ENCODE measurements around the gene RMRP. TPM values are rescaled to one million over a fixed set of nuclear protein-coding genes. Genes with fewer than 3 reads are reported as not detected.
A peak's percentile ranks its signal among the peaks of the same experiment; 100 is the strongest.

Gene RMRP
- 1,000 to 10,000 TPM in 3 of 4 donors, 100 to 1,000 TPM in 1; 841 to 3,200 (median 2,180) TPM for total RNA-seq

DNA sequence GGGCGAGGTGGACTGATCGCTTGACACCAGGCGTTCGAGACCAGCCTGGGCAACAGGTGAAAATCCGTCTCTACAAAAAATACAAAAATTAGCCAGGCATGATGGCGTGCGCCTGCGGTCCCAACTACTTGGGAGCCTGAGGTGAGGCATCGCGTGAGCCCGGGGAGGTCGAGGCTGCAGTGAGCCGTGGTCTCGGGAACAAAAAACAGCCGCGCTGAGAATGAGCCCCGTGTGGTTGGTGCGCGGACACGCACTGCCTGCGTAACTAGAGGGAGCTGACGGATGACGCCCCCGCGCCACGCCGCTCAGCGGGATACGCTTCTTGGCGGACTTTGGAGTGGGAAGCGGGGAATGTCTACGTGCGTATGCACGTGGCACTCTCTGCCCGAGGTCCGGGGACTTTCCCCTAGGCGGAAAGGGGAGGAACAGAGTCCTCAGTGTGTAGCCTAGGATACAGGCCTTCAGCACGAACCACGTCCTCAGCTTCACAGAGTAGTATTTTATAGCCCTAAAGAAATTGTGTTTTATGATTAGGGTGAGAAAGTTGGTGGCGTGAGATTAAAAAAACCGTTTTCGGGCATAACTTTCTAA, at the start of gene RMRP:
Gene RMRP, minus strand, starts transcription at position 474 of the 591 bp plus-strand sequence.
- peak; percentile 91 for DNase-seq (ENCODE audit: low spot score)
- TF ChIP-seq, protein P1, sequence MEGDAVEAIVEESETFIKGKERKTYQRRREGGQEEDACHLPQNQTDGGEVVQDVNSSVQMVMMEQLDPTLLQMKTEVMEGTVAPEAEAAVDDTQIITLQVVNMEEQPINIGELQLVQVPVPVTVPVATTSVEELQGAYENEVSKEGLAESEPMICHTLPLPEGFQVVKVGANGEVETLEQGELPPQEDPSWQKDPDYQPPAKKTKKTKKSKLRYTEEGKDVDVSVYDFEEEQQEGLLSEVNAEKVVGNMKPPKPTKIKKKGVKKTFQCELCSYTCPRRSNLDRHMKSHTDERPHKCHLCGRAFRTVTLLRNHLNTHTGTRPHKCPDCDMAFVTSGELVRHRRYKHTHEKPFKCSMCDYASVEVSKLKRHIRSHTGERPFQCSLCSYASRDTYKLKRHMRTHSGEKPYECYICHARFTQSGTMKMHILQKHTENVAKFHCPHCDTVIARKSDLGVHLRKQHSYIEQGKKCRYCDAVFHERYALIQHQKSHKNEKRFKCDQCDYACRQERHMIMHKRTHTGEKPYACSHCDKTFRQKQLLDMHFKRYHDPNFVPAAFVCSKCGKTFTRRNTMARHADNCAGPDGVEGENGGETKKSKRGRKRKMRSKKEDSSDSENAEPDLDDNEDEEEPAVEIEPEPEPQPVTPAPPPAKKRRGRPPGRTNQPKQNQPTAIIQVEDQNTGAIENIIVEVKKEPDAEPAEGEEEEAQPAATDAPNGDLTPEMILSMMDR (IDR thresholded peaks at IDR 0.05) = peak in 1 of 3 donors; percentile 35
- peak; percentile 98 for ATAC-seq (ENCODE audit: low FRiP score)

DNA sequence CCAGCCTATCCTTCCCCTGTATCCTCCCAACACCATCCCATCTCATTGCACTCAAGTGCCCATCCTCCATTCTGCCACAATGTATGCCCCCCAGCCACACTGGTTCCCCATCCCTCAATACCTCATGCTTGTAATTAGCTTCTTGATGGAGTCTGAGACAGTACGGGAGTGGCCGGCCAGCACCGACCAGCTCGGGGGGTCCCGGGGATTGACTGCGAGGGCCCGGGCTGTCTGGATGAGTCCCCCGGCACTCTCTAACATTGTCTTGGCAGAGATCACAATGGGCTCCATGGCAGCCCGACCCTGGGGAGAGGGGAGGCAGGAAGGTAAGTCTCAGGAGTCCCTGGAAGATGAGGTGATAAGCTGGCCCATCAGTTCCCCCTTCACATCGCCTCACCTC, 49.1 kb upstream of the RMRP start:
- no peak for DNase-seq (ENCODE audit: low spot score)

DNA sequence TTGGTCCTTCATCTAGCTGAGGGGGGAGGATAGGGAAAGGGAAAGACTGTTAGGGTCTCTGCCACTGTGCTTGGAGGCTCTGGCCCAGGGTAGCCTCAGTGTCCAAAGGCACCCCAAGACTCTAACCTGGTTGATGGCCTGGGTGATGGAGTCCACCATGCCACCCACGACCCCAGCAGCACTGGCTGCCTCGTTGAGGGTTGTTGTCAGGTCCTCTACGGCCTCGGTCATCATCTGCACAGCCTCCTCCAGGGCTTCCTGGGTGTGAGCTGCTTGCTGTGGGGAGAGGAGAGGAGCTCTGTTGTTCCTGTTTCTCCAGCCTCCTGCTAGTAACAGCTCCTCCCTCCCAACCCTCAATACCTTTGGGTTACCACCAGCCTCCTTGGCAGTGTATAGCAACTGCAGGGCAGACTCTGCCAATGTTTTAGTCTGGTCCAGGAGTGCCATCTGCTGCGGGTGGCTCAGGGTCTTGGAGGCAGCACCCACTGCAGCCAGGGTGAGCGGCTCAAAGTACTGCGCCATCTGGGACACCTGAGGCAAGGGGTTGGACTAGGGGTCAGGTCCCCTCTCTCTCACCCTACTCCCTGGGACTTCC, 48.1 kb upstream of the RMRP start:
- no peak for ATAC-seq (ENCODE audit: low FRiP score)
- DNase-seq (ENCODE audit: low spot score) = no peak
- TF ChIP-seq, protein P1 (IDR thresholded peaks at IDR 0.05) = no peak

More for the DNA sequence above, 49.1 kb upstream of the RMRP start:
- peak; percentile 22 for ATAC-seq (ENCODE audit: low FRiP score)
- TF ChIP-seq, protein P1 (IDR thresholded peaks at IDR 0.05) = no peak

DNA sequence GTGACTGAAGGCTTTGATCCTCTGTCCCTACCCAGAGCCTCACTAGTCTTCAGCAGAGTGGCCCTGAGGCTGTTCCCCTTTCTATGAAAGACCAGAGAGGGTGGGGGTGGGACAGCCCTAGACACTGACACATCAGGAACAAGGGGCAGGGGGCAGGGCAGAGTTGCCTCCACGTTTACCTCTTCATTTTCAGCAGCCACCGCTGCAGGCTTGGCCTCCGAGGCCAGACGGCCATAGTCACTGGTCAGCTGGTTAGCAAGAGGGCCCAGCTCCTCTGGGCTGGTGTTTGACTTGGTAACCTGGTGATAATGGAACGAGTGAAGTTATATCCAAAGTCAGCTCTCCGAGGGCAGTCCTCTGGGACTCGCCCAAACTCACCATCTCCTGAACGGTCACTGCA, 47.6 kb upstream of the RMRP start:
- DNase-seq (ENCODE audit: low spot score) (no peak), ATAC-seq (ENCODE audit: low FRiP score) (no peak)
- TF ChIP-seq, protein P1 (IDR thresholded peaks at IDR 0.05) = no peak

DNA sequence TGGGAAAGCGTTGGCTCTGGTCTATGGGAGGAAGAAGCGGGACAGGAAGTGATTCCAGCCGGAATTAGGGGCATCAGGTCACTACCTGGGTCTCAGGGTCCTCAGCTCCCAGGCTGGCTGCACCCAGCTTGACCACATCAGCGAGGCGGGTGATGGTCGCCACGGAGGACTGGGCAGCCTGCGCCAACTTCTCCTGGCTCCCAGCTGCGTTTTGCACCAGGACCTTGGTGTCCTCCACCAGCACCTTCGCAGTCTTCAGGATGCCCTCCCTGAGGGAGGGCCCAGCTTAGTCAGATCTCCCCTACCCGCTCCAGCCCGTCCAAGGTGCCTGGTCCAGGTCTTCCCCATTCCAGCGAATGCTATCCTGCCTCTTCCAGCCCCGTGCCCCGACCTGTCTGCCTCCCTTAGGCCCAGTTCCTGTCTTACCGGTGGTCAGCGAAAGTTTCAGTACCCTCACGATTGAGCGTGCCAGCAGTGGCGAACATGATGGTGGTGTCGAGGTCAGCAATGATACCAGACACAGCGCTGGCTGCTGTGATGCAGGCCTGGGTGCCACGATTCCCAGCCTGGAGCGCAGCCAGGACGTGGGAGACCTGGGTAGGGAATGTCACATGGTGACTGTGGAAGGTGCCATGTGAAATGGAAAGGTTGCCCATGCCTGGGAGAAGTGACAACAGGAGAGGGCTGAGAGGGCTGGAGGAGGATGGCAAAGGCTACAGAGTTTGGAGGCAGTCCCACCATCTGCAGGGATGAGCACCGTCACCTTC, 46.3 kb upstream of the RMRP start:
- TF ChIP-seq, protein P1 (IDR thresholded peaks at IDR 0.05) = no peak
- ATAC-seq (ENCODE audit: low FRiP score) (no peak), DNase-seq (ENCODE audit: low spot score) (no peak)

DNA sequence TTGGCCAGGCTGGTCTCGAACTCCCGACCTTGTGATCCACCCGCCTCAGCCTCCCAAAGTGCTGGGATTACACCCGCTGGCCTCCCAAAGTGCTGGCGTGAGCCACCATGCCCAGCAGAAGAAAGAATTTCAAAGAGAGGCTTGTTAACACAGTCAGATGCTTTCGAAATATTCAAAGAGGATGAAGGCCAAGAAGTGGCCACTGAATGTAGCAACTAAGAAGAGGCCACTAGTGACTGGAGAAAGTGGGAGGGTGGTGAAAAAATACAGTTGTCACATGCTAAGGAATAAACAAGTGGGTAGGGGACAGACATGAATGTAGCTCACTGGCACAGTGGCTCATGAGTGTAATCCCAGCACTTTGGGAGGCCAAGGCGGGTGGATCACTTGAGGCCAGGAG, 44.9 kb upstream of the RMRP start:
- DNase-seq (ENCODE audit: low spot score) = no peak
- no peak for ATAC-seq (ENCODE audit: low FRiP score)
- TF ChIP-seq, protein P1 (IDR thresholded peaks at IDR 0.05) = no peak

All from omental fat pad (tissue), 4 donors.